Right renal cortex interstitium (tissue), 3 donors: ENCODE data around the gene FSHR. TPM values are rescaled to one million over a fixed set of nuclear protein-coding genes. Genes with fewer than 3 reads are reported as not detected.

Source experiments
- DNase-seq, 3 donors: peaks; one replicate each; pipeline ENCODE4 v3.0.0-alpha.2; 2013; ENCODE audit warnings: low read depth in 3 of 3, low spot score in 2 of 3
- polyA plus RNA-seq, 3 donors: library from polyadenylated mRNA; unstranded; fragments of 120-200 nt; gene quantifications; one replicate each; pipeline ENCODE4 v1.2.1, GENCODE V29; 2013; ENCODE audit not compliant: insufficient read length in 3 of 3

Gene FSHR
- polyA plus RNA-seq, 3 donors = not detected

DNA sequence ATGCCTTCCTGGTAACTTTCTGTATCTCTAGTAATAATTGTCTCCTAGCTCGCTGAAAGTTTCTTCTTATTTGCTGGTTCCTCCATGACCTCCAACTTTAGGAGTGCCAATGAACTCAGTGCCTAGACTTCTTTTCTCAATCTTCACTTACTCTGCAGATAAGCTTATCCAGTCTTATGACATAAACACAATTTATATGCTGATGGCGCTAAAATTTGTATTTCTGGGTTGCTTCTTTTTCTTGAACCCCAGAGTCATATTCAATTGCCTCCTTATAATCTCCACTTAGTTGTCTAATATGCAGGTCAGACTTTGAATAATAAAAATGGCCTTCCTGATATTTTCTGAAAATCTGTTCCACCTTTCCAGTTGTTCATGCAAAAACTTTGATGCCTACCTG is 182.5 kb downstream of the FSHR start:
- DNase-seq = no peak

DNA sequence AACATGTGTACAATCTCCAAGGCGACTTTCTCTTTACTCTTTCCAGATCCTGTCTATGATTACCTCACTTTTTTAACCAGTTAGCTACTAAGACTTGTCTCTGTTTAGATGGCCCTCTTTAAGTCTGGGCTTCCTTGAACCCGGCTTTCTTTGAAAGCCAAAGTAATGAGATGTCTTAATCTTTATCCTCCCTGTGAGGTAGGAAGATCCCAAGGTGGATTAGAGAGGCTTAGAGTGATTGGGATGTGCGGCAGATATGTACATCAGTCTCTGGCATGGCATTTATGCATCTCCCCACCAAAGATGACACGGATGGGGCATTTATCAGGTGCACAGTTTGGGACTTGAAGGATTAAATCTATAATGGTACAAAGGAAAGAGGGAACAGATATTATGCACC is 186.3 kb downstream of the FSHR start:
- no peak for DNase-seq

DNA sequence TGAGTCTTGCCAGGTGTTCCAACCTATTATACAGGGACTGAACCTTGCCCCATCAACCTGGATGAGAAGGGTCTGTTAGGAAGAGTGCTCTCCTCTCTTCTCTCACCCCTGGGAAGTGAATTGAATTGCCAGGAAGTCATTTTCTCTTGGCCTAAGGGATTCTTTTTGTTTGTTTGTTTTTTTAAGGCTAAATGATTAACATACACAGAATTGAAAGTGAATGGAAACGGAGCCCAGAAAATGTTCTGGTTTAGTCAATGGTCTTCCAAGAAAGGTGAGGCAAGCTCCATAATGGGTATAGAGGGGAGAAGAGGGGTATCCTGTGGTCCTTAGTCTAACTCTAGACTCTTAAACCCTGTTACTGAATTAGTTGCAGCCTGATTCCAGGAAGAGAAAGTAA is 189.1 kb downstream of the FSHR start:
- no peak for DNase-seq

DNA sequence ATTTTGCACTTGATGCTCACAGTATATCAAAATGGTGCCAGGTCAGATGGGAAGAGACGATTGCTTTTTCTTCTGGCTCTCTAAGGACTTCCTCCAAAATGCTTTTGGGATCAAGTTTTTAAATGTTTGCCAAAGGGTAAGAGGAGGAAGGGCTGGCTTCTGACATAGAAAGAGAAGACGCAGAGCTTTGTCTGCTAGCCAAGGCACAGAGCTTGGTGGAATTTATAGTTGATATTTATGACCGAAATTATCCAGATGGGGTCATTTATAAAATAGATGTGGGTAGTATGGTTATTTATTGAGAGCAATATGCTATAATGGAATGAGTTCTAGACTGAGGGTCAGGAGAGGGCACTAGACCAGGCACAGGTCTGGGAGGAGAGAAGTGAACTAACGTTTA is 193.3 kb downstream of the FSHR start:
- no peak for DNase-seq

DNA sequence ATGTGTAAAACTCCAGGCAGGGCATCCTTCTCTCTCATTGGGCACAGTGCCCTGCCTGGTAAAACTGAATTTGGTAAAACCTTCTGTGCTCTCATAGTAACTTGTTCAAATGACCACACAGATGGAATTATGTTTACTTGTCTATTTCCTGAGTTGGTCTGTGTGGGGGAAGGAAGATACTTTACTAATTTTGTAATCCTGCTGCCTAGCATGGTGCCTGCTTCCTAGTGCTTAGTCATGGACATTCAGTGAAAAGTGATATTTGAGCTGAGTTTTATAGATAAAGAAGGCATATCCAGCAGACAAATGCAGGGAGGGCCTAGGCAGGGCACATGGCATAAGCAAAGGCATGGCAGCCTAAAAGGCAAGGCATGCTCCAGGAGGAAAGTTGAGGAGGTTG is 199.4 kb downstream of the FSHR start:
- no peak for DNase-seq

DNA sequence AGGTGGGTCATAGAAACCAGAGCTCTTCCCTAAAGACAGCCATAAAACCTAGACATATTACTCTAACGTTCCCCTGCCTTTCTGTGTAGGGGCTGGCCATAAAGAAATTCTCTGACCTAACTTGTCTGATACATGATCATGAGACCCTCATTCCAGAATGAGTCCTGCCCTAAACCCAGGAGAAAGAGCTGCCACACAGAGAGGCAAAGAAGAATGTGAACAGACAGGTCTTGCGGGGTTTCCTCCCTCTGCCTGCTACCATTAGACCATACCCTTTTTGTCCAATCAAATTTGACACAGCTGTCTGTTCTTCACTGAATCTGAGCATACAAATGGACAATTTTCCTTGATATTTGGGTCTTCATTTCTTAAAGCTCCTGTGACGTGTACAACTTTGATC is 200.0 kb downstream of the FSHR start:
- DNase-seq = no peak

DNA sequence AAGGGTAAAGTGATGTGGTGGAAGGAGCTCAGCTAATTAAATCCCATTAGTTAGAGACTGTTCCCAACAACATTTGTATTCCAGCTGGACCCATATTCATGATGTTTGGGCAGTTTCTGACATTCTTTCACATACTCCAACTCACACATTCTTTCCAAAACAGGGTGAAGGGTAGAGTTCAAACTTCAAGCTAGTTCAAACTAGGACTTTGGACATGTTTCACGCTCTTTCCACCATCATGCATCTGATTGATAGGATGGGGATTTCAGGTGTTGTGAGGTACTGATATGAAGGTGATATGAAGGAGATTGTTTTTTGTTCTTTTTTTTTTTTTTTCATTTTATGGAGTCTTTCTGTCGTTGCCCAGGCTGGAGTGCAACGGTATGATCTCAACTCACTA is 201.7 kb downstream of the FSHR start:
- no peak for DNase-seq

DNA sequence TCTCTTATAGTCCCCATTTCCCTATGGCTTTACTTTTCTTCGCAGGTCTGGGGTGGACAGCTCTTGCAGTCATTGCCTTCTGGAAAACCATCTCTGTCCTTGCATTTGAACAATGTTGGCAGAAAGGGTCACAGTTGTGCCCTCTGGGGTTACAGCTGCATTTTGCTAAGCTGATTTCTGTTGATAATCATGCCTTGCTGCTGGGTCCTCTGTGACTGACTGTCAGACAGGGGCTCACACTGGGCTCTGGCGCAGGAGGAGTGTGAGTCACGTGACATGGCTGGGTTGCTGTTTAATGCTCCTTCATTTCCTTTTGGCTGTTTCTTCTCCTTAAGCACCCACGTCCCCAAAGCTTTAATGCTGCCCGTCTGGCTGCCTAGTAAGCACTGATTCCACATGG is 202.2 kb downstream of the FSHR start:
- no peak for DNase-seq

DNA sequence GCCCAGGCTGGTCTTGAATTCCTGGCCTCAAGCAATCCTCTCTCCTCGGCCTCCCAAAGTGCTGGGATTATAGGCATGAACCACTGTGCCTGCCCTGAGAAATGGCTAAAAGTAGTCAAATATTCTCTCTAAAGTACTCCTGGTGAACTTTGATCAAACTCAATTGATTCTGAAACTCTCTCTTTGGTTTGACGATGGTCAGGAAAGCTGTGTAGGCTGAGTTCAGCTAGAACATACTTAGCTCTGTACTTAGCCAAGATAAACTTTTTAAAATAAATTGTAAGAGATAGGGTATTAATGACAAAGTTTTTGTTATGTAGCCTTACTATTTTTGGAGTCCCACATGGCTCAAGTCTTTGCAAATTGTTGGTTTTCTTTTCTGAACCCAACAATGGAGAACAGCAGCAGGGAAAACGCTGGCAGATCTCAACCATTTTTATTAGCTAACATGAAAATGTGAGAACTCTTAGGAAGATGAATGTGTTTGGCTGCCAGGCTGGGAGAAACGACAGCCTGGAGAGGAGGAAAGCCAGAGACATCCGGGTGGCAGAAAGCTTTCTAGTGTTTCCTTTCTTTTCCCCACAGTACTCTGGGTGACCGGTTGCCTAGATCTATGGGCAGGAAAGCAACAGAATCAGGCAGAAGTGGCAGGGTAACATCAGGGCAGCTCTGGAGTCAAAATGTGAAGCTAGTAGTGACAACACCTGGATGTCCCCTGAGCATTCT is 205.8 kb downstream of the FSHR start:
- DNase-seq = no peak

DNA sequence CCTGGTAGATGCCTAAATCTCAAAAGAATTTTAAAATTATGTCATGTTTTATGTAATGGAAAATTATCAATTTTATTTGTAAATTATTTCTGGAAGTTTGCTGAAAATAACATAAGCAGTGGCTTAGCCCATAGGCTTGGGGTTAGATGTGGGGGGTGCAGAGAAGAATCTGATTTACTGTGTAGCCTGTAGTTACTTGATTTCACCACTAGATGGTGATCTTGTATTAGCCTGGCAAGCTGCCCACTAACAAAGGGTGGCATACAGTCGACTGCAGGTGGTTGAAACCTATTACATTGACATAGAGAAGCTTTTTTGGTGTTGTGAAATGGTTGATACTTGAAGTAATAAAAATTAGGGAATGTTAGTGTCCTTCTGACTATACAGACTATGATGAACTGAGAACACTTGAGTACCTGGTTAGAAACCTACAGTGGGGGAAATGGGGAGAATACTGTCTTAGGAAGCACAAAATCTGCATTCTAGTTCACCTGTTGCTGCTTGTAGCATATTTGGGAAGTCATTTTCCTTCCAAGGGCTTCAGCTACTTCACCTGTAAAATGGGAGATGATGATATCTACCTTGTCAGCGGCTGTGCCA is 207.8 kb downstream of the FSHR start:
- DNase-seq = peak; percentile 8 to 37 (median 29)

DNA sequence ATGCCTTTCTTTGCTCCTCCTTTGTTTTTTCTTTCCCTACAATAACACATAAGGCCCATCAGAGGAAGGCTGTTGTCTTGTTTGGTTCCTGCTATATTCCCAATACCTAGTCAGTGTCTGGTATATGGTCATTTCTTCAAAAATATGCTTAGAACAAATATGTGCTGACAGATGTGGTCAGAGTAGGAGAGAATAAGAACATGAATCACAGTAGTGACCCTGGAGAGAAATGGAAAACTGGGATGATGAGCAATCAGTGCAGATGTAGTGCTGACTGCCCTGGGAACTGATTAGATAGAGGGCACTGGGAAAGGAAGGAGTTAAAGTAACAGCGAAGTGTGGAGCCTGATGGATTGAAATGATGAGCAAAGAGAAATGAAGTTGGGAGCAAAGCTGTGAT is 209.4 kb downstream of the FSHR start:
- no peak for DNase-seq

DNA sequence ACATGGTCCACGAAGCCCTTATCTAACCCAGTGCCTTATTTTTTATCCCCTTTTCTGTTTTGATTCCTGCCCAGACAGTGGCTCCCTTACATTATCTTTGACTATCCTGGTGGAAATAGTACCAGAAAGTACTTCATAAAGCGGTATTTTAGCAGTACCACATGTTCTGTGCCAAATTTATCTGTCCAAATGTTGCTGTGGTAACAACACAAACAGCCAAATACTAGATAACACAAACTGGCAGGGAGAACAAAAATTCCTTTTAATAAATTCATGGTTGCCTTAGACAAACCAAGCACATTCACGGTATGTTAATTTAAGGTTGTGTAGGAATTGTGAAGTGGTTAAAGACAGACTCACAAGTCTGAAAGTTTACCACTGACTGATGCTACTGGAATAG is 210.9 kb downstream of the FSHR start:
- no peak for DNase-seq

DNA sequence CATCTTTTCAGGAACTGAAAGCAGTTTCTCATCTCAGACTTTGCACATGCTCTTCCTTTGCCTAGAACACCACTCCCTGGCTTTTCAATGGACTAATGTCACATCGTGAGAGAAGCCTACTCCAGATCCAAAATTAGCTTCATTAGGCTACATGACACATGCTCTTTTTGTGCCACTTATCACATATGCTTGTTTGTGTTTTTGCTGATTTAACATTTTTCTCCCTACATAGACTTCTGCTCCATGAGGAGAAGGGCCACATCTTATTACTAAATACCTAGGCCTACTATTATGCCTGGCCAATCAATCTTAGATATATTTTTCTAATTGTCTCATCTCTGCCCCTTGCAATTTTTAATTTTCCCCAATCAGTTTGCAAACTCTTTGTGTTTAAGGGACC is 212.4 kb downstream of the FSHR start:
- no peak for DNase-seq

DNA sequence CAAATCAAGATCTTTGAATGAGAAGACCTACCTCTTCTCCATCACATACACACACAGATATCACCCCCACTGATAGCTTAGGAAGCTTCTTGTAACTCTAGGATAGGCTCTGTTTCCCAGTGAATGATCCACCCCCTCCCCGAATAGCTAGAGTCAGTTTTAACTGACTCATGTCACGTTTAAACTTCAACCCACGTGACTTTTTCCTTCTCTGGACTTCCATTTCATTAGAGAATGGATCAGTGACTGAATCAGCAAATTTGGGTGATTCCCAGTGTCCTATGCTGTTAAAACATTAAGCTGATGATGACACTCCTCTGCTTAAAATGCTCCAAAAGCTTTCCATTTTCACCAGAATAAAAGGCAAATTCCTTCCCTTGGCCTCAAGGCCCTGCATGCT is 212.9 kb downstream of the FSHR start:
- no peak for DNase-seq

DNA sequence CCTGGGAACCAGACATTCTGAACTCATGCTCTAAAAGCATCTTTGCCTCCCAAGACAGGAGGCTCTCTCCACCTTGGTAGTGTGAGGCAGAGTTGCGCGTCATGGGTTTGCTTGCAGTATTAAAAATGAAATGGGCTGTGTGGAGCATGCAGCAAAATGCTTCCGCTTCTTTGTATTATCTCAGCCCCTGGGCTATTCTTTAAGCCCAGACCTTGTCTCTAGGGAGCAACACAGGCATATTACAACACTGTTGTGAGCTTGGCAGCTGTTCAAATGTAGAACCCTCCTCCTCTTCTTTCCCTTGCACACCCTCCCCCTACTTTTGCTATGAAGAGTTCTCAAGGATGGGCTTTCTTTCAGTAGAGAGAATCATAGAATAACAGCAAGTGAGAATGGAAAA is 213.7 kb downstream of the FSHR start:
- DNase-seq = peak in 1 of 3 donors; percentile 3

DNA sequence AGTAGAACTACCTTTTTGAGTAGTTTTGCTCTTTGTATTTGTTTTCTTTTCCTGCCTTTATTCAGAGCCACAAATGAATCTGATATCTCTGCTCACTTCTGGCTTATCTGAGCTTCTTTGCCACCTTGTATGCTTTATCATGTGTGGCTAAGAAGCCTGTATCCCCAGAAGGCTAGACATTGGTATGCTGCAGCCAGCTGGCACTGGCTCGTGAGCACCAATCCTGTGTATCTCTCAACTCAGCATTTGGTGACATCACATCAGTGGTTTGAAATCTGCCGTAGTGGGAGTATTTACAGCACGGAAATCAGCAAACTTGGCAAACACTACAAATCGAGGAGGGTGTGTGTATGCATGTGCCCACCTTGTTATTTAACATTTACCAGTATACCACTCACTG is 215.1 kb downstream of the FSHR start:
- DNase-seq = no peak

DNA sequence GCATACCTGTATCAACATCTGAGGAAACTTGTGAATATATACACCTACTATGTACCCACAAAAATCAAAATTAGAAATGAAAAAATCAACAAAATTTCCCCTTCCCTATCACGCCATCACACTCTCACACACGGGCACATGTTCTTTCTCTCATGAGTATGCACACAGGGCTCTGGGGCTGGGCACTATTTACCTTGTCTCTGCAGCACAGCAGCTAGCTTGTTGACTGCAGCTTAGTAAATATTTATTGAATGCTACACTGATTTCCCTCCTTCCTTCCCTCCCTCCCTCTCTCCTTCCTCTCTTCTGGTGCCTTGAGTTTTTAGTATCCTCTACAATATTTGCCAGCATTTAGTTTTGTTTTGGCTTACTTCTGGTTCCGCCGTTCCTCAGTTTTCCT is 216.1 kb downstream of the FSHR start:
- DNase-seq = no peak

DNA sequence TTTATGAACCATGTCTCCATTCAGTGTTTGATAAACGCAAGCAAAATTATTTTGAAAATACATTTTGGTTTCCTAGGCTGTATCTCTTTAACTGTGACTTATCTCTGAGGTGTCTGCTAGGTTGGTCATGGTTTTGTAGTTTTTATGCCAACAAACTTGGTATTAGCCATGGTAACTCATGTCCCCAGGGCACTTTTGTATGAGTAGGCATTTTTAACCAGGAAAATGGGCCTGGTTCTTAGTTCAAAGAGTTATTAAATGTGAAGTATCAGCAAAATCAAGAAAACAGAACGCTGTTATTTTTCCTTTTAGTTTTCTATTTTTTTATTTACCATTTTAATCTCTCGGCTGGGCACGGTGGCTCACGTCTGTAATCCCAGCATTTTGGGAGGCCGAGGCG is 219.5 kb downstream of the FSHR start:
- DNase-seq = no peak

DNA sequence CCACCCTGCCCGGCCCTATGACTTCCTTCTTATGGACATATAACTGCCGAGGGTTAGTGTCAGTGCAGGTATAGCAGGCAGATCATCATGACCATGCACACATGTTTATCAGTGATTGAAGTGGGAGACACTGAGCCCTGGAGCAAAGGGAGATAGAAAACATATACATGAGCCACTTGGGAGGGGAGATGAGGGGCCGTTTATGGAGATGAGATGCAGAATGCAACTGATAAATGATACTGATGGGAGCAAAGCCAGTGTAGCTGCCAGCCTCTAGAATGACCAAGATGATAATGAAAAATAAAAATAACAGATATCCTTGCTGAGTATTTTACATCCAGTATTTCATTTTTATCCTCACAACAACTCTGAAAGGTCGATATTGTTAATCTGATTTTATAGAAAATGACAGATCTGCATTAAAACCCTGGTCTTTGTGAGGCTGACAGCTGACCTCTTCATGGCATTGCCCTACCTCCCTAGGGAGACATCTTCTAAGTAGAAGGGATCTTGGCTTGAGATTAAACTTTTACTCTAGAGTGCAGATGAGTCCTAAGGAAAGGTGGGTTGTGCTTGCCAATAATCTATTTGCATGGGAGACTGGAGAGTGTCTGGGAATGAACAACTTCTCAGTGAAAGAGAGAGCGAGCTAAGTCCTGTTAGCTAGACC is 220.4 kb downstream of the FSHR start:
- no peak for DNase-seq

DNA sequence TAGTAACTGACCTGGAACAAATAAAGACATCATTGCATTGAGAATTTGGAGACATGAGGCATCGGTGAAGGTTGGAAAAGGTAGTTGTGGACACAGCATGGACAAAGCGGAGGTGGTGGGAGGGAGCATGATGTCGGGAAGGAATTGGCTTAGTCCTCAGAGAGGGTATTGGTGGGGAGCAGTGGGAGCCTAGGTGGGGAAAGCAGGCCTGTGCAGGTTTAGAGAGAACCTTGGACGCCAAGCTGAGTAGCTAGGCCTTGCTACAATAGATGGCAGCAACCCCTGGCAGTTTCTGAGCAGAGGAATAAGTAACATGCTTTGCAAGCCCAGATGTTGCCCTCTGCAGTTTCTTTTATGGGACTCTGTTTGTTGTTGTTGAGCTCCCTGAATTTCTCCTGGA is 221.6 kb downstream of the FSHR start:
- DNase-seq = no peak

DNA sequence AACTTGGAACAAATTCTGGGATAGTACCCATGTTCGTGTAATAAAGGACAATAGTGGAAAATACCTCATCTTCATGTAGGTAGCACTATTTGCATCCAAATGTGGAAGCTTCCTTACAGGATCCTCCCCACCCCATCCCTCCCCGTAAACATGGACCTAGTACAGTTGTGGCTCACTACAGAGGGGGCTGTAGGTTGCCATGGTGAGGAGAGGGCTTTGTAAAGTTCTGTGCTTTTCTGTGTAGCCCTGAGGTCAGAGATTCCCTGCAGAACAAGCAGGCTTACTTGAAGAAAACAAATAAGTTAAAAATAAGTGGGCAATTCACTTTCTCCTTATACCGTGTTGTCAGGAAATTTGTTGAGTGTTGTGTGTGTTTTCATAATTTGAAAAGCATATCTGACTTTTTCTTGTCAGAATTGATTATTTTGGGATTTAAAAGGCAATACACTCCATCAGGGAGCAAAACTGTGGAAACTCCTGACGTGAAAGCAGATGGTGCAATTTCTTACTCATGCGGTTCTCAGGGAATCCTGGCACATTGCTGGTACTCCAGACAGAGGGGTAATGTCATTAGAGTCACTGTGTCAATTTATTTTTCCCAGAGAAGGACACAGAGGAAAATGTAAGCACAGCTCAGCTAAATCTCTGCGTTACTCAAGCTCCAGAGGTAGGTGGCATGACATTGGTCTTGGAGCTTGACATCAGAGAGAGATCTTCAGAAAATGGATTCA is 224.6 kb downstream of the FSHR start:
- no peak for DNase-seq

DNA sequence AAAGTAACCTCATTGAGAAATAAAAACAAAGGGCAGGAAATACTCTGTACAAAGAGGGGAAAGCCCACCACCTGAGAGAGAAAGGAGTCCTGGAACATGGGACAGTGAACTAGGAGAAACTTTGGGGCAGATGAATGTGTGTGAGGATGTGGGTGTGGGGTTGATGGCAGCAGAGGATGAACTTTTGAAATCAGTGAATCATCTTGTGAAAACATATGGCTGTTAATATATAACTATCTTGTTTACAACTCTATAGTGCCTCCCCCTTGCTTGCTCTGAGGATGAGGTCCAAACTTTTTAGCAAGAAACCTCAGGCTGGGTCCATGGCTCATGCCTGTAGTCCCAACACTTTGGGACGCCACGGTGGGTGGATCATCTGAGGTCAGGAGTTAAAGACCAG is 227.0 kb downstream of the FSHR start:
- no peak for DNase-seq
